Mucosa of stomach (tissue), 1 donor: ENCODE measurements around the gene COMMD6.

Source experiments
- H3K27me3 ChIP-seq: one replicate; pipeline ENCODE4 v1.7.0; 2013; ENCODE audit warnings: mild to moderate bottlenecking, low read length; ENCODE audit not compliant: control insufficient read depth, insufficient read depth
- H3K36me3 ChIP-seq: one replicate; pipeline ENCODE4 v1.7.0; 2013; ENCODE audit warnings: low read length; ENCODE audit not compliant: control insufficient read depth, insufficient read depth
- H3K4me1 ChIP-seq: one replicate; pipeline ENCODE4 v1.7.0; 2013; ENCODE audit warnings: mild to moderate bottlenecking, low read length; ENCODE audit not compliant: control insufficient read depth, insufficient read depth
- H3K4me3 ChIP-seq: one replicate; pipeline ENCODE4 v1.7.0; 2013; ENCODE audit warnings: low read length
- H3K9ac ChIP-seq: one replicate; pipeline ENCODE4 v1.7.0; 2013; ENCODE audit warnings: mild to moderate bottlenecking, low read length, moderate library complexity
- H3K9me3 ChIP-seq: one replicate; pipeline ENCODE4 v1.7.0; 2013; ENCODE audit warnings: mild to moderate bottlenecking, low read length, moderate library complexity; ENCODE audit not compliant: control insufficient read depth
- donor health status: Pancreatic carcinoma.

The COMMD6 gene

GRCh38 chr13:75492389-75492788, 45.3 kb downstream of the COMMD6 start:
- Histone ChIP-seq H3K4me3 (no peak overlapping the region), H3K9me3 (no peaks in the 10 kb centered on the region), H3K36me3 (no peaks in the 10 kb centered on the region), H3K9ac (no peak overlapping the region), H3K27me3 (no peaks in the 10 kb centered on the region), H3K4me1 (no peaks in the 10 kb centered on the region)

- H3K4me3 ChIP-seq, result no peak overlapping the region
- H3K4me1 ChIP-seq, result no peaks in the 10 kb centered on the region
- no peaks in the 10 kb centered on the region for H3K9me3 ChIP-seq
Observed at GRCh38 chr13:75491376-75491775, 46.3 kb downstream of the COMMD6 start.

DNA sequence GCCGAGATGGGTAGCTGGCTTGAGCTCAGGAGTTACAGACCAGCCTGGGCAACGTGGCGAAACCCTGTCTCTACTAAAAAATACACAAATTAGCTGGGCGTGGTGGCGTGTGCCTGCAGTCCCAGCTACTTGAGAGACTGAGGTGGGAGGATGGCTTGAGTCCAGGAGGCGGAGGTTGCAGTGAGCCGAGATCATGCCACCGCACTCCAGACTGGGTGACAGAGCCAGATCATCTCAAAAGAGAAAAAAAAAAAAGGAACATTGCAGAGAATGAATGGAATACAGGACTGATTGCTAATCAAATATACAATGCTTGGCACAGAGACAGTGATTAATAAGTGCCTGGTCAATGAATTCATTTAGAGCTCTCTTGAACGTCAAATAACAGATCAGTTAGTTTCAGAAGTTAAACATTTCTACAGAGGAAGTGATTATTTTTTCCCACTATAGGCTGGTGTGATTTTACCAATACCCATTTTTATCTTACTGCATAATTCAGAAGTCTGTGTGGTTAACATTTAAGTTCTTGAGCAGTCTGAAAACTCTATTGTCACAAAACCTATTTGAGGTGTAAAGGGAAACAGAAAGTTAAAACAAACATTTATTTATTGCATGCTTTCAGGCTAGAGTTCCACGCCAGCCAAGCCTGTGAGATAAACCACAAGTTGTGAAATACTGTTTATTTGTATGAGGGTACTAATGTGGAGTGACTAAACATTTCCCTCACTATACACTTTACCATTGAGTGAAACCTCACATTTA, 48.0 kb downstream of the COMMD6 start:
- Histone ChIP-seq H3K4me3 (peak overlapping the region; percentile 6), H3K9ac (no peak overlapping the region), H3K27me3 (no peaks in the 10 kb centered on the region), H3K36me3 (no peaks in the 10 kb centered on the region), H3K9me3 (no peaks in the 10 kb centered on the region), H3K4me1 (no peaks in the 10 kb centered on the region)

More at GRCh38 chr13:75491376-75491775, 46.3 kb downstream of the COMMD6 start:
- H3K27me3 ChIP-seq, result no peaks in the 10 kb centered on the region
- H3K36me3 ChIP-seq, result no peaks in the 10 kb centered on the region
- H3K9ac ChIP-seq, result no peak overlapping the region

- Histone ChIP-seq H3K4me1 (no peaks in the 10 kb centered on the region), H3K36me3 (no peaks in the 10 kb centered on the region), H3K9me3 (no peaks in the 10 kb centered on the region), H3K9ac (no peak overlapping the region), H3K27me3 (no peaks in the 10 kb centered on the region), H3K4me3 (no peak overlapping the region)
Observed at GRCh38 chr13:75486146-75487062, 51.2 kb downstream of the COMMD6 start.

DNA sequence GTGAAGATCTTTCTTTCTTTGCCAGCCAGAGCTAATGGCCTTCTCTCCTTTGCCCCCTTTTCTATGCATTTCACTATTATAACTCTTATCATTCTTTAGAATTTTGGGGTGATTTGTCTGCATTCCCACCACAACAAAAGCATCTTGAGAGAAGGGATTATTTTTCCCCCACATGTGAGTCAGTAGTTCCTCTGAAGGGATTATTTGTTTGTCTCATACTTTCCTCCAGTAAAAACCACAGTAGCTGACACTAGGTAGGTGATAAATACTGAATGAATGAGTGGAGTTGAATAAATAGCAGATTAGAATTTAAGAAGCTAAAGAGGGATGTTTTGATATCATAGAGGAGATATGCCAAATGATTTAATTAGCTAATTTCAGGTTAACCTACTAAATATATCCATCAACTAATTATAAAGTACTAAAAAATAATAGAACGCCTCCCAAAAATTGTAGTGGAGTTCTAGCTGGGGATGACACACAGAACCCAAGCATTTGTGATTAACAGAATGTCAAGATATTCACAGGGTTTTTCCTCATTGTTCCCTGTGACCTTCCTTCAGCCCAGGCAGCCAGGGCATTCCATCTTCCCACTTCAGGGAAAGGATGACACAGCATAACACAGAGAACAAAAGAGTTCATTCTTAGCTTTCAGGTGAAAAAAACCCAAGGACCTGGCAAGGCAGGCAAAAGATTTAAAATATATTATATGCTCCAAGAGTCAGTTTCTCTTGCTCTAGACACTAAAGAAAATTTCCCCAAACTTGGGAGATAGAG, 52.2 kb downstream of the COMMD6 start:
- no peaks in the 10 kb centered on the region for H3K27me3 ChIP-seq
- no peak overlapping the region for H3K4me3 ChIP-seq
- no peaks in the 10 kb centered on the region for H3K4me1 ChIP-seq
- no peak overlapping the region for H3K9ac ChIP-seq
- H3K9me3 ChIP-seq, result no peaks in the 10 kb centered on the region
- H3K36me3 ChIP-seq, result no peaks in the 10 kb centered on the region

- no peaks in the 10 kb centered on the region for H3K27me3 ChIP-seq
- H3K36me3 ChIP-seq, result no peaks in the 10 kb centered on the region
- H3K9ac ChIP-seq, result peak overlapping the region; percentile 70
- peak overlapping the region; percentile 90 for H3K4me3 ChIP-seq
- H3K9me3 ChIP-seq, result no peaks in the 10 kb centered on the region
- no peaks in the 10 kb centered on the region for H3K4me1 ChIP-seq
Observed at GRCh38 chr13:75482820-75483079, 54.9 kb downstream of the COMMD6 start.

GRCh38 chr13:75482070-75482819, 55.4 kb downstream of the COMMD6 start, which contains the start of gene TBC1D4:
Gene TBC1D4 (minus strand): TSS chr13:75482169. CDS start chr13:75481767, 402 bp downstream.
- Histone ChIP-seq H3K4me3 (peak within 1 kb of the TSS; percentile 90), H3K9ac (peak within 1 kb of the TSS; percentile 70), H3K27me3 (no peaks in the 10 kb centered on the region), H3K36me3 (no peaks in the 10 kb centered on the region), H3K9me3 (no peaks in the 10 kb centered on the region), H3K4me1 (no peaks in the 10 kb centered on the region)

GRCh38 chr13:75481176-75482069, 56.2 kb downstream of the COMMD6 start:
- peak overlapping the region; percentile 90 for H3K4me3 ChIP-seq
- no peaks in the 10 kb centered on the region for H3K9me3 ChIP-seq
- H3K9ac ChIP-seq, result peak overlapping the region; percentile 70
- H3K36me3 ChIP-seq, result no peaks in the 10 kb centered on the region
- no peaks in the 10 kb centered on the region for H3K27me3 ChIP-seq
- H3K4me1 ChIP-seq, result no peaks in the 10 kb centered on the region

DNA sequence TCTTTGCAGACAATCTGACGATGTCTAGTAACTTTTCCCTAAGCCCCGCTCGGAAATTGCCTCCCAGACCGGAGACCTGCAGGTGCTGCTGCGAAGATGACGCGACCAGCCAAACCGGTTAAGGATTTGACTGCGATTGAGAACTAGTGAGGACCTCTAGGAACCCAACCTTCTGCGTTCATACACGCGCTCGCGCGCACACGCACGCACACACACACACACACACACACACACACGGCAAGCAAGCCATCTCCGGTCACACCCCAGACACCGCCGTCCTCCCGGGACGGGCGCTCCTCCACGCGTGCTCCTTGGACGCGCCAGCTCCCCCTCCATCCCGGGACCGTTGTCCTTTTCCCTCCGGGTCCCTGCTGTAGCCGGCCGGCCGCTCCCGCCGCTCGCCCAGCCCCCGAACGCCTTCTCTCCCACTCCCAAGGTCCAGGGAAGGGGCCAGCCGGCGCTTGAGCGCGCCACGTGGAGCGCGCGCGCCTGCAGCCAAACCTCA, 56.9 kb downstream of the COMMD6 start:
- Histone ChIP-seq H3K4me3 (no peak overlapping the region), H3K9ac (peak overlapping the region; percentile 37), H3K4me1 (no peaks in the 10 kb centered on the region), H3K36me3 (no peaks in the 10 kb centered on the region), H3K9me3 (no peaks in the 10 kb centered on the region), H3K27me3 (no peaks in the 10 kb centered on the region)

- Histone ChIP-seq H3K4me3 (no peak overlapping the region), H3K9ac (no peak overlapping the region), H3K36me3 (no peaks in the 10 kb centered on the region), H3K4me1 (no peaks in the 10 kb centered on the region), H3K27me3 (no peaks in the 10 kb centered on the region), H3K9me3 (no peaks in the 10 kb centered on the region)
Observed at GRCh38 chr13:75479102-75479740, 58.4 kb downstream of the COMMD6 start.
